Tibial nerve (tissue), 3 donors: Measurements from ENCODE around the gene RCL1.

ENCODE experiments used
- CTCF ChIP-seq, 5 experiments: fragments of 200-600 bp in 3 of 5; fragments of 450-650 bp in 2 of 5; sonication (generic) in 3 of 5; IDR thresholded peaks; one replicate each; pipeline ENCODE4 v1.5.1; 2016 to 2019; ENCODE audit warnings: antibody characterized with exemption in 5 of 5, mild to moderate bottlenecking in 3 of 5, moderate library complexity in 2 of 5
- POLR2A ChIP-seq, 2 donors: fragments of 450-650 bp; IDR thresholded peaks; one replicate each; pipeline ENCODE4 v1.6.1; 2017; ENCODE audit warnings: antibody characterized with exemption in 2 of 2, mild to moderate bottlenecking in 2 of 2, moderate library complexity in 2 of 2

GRCh38 chr9:4820168-4820567, 27.4 kb downstream of the RCL1 start:
- no peak for TF ChIP-seq CTCF (IDR thresholded peaks at IDR 0.05)
- TF ChIP-seq POLR2A (IDR thresholded peaks at IDR 0.05) = no peak
